HEK293 (cell line): Measurements from ENCODE around the gene SNRPB2.

ENCODE experiments used
- CTCF ChIA-PET: fragments of 350-600 bp; formaldehyde crosslinking; extraction: SDS; loops from one replicate; lab custom pipeline; 2021; ENCODE audit warnings: antibody characterized with exemption; lab: Yijun Ruan, JAX
- POLR2A ChIA-PET: fragments of 300-600 bp; formaldehyde crosslinking; extraction: SDS; loops from one replicate; lab custom pipeline; 2020; ENCODE audit warnings: antibody characterized with exemption, inconsistent platforms; lab: Yijun Ruan, JAX
- H3K27ac ChIP-seq: fragments of 200-500 bp; sonication (Bioruptor generic); 2 replicates; pipeline ENCODE4 v1.5.1; 2014; ENCODE audit warnings: low read depth, low read length, control low read depth, inconsistent platforms; ENCODE audit errors: extremely low read depth
- H3K36me3 ChIP-seq, 2 experiments: fragments of 200-500 bp in 1 of 2; sonication (Bioruptor generic) in 1 of 2; 1 replicate in 1 of 2; 2 replicates in 1 of 2; pipeline ENCODE4 v1.5.1; 2014 to 2017; ENCODE audit warnings: inconsistent platforms in 2 of 2, low read length in 2 of 2; ENCODE audit not compliant: control insufficient read depth in 2 of 2, insufficient read depth in 1 of 2
- H3K4me1 ChIP-seq: fragments of 200-500 bp; sonication (Bioruptor generic); 2 replicates; pipeline ENCODE4 v1.5.1; 2014; ENCODE audit warnings: mild to moderate bottlenecking, low read length, inconsistent platforms; ENCODE audit not compliant: control insufficient read depth, insufficient read depth
- H3K4me3 ChIP-seq: 2 replicates; pipeline ENCODE4 v1.5.1; 2011; ENCODE audit warnings: low read depth, mild to moderate bottlenecking, control low read depth, low read length, moderate library complexity
- H3K9me3 ChIP-seq: fragments of 200-500 bp; sonication (Bioruptor generic); 2 replicates; pipeline ENCODE4 v1.5.1; 2014; ENCODE audit warnings: low read depth, low read length, inconsistent platforms; ENCODE audit not compliant: control insufficient read depth, insufficient read depth
- ATF2 ChIP-seq: fragments of 450-650 bp; formaldehyde crosslinking; IDR thresholded peaks from 2 replicates; pipeline ENCODE4 v1.5.1; 2016; ENCODE audit warnings: missing biosample characterization, missing genetic modification characterization, low read depth
- FEZF1 ChIP-seq: fragments of 450-650 bp; formaldehyde crosslinking; IDR thresholded peaks from 2 replicates; pipeline ENCODE4 v1.5.1; 2016; ENCODE audit warnings: missing biosample characterization, missing genetic modification characterization
- HOXC10 ChIP-seq: sonication (generic); formaldehyde crosslinking; IDR thresholded peaks from 2 replicates; pipeline ENCODE4 v1.8.1; 2023; ENCODE audit warnings: mild to moderate bottlenecking, missing genetic modification reagents
- INSM2 ChIP-seq: fragments of 450-650 bp; formaldehyde crosslinking; IDR thresholded peaks from 2 replicates; pipeline ENCODE4 v1.5.1; 2016; ENCODE audit warnings: missing biosample characterization, missing genetic modification characterization
- PRDM1 ChIP-seq: fragments of 450-650 bp; formaldehyde crosslinking; IDR thresholded peaks from 2 replicates; pipeline ENCODE4; 2016; ENCODE audit warnings: missing biosample characterization, missing genetic modification characterization
- SCRT1 ChIP-seq: fragments of 450-650 bp; formaldehyde crosslinking; IDR thresholded peaks from 2 replicates; pipeline ENCODE4 v1.5.1; 2016; ENCODE audit warnings: missing biosample characterization, missing genetic modification characterization, borderline replicate concordance
- ZBTB44 ChIP-seq: fragments of 450-650 bp; IDR thresholded peaks from 2 replicates; pipeline ENCODE4 v1.5.1; 2018; ENCODE audit warnings: missing biosample characterization, mild to moderate bottlenecking, missing genetic modification characterization
- ZFHX2 ChIP-seq: fragments of 450-650 bp; formaldehyde crosslinking; conservative IDR thresholded peaks from 2 replicates; pipeline ENCODE4 v1.5.1; 2016; ENCODE audit warnings: missing biosample characterization, missing genetic modification characterization
- ZNF274 ChIP-seq, 2 experiments: fragments of 200-500 bp in 1 of 2; fragments of 450-650 bp in 1 of 2; sonication (Bioruptor generic) in 1 of 2; formaldehyde crosslinking in 1 of 2; IDR thresholded peaks; 2 replicates each; pipeline versions ENCODE4 v1.5.1 to v1.6.1; 2014 to 2016; ENCODE audit warnings: borderline replicate concordance in 1 of 2, inconsistent platforms in 1 of 2, low read length in 1 of 2, missing biosample characterization in 1 of 2, missing genetic modification characterization in 1 of 2
- ZNF394 ChIP-seq: fragments of 450-650 bp; formaldehyde crosslinking; IDR thresholded peaks from 2 replicates; pipeline ENCODE4 v1.5.1; 2016; ENCODE audit warnings: missing biosample characterization, missing genetic modification characterization, mild to moderate bottlenecking, moderate library complexity, borderline replicate concordance
- ZNF513 ChIP-seq: fragments of 450-650 bp; IDR thresholded peaks from 2 replicates; pipeline ENCODE4 v1.5.1; 2018; ENCODE audit warnings: missing biosample characterization, missing genetic modification characterization
- ZNF555 ChIP-seq: fragments of 450-650 bp; formaldehyde crosslinking; conservative IDR thresholded peaks from 2 replicates; pipeline ENCODE4 v1.5.1; 2017; ENCODE audit warnings: missing biosample characterization, mild to moderate bottlenecking, missing genetic modification characterization, inconsistent platforms
- ZNF560 ChIP-seq: fragments of 450-650 bp; formaldehyde crosslinking; IDR thresholded peaks from 2 replicates; pipeline ENCODE4 v1.5.1; 2017; ENCODE audit warnings: missing biosample characterization, missing genetic modification characterization, borderline replicate concordance
- ZNF704 ChIP-seq: fragments of 450-650 bp; formaldehyde crosslinking; IDR thresholded peaks from 2 replicates; pipeline ENCODE4 v1.5.1; 2016; ENCODE audit warnings: missing biosample characterization, missing genetic modification characterization
- ZNF777 ChIP-seq: fragments of 450-650 bp; formaldehyde crosslinking; IDR thresholded peaks from 2 replicates; pipeline ENCODE4 v1.5.1; 2017; ENCODE audit warnings: missing biosample characterization, missing genetic modification characterization, borderline replicate concordance

The SNRPB2 gene

GRCh38 chr20:16761305-16761829 lies 31.5 kb downstream of the SNRPB2 start (continued):
- TF ChIP-seq ATF2 (tag by site-specific recombination), result no peak
- no peak for TF ChIP-seq ZBTB44 (tag by site-specific recombination)
- no peak for TF ChIP-seq HOXC10

GRCh38 chr20:16764560-16764959 lies 34.7 kb downstream of the SNRPB2 start:
- ChIA-PET CTCF (interaction anchor here (0.5 kb wide), 1 partner anchor 1616 kb away, joined by 3 read pairs; no protein-coding TSS in a partner anchor), POLR2A (no interaction called here)
- Histone ChIP-seq H3K36me3 (no peaks in the 10 kb centered on the region), H3K4me1 (no peaks in the 10 kb centered on the region), H3K4me3 (no peak overlapping the region), H3K9me3 (no peaks in the 10 kb centered on the region), H3K27ac (no peak overlapping the region)
- TF ChIP-seq INSM2 (tag by site-specific recombination) (no peak), PRDM1 (no peak), ZFHX2 (tag by site-specific recombination) (no peak), SCRT1 (tag by site-specific recombination) (no peak), ZNF555 (tag by site-specific recombination) (no peak), ZNF560 (tag by site-specific recombination) (no peak), ZNF274 (IDR thresholded peaks at IDR 0.05; ENCODE audit: low read length) (no peak), ZNF274 (tag by site-specific recombination; IDR thresholded peaks at IDR 0.05; ENCODE audit: borderline replicate concordance) (no peak), ZNF394 (no peak), FEZF1 (no peak), ZNF777 (tag by site-specific recombination) (no peak)

- ChIA-PET CTCF (no interaction called here), POLR2A (no interaction called here)
- no peak overlapping the region for H3K27ac ChIP-seq
- H3K4me1 ChIP-seq, result no peaks in the 10 kb centered on the region
- no peaks in the 10 kb centered on the region for H3K36me3 ChIP-seq
- no peak for TF ChIP-seq ZNF513 (tag by site-specific recombination)
- no peak for TF ChIP-seq ZNF704 (tag by site-specific recombination)
- H3K9me3 ChIP-seq, result no peaks in the 10 kb centered on the region
- H3K4me3 ChIP-seq, result no peak overlapping the region
These were observed 41.4 kb downstream of the SNRPB2 start for GRCh38 chr20:16771213-16771612.
